K562 (cell line): ENCODE results near the gene USP2. TPM values are rescaled to one million over a fixed set of nuclear protein-coding genes. Genes with fewer than 3 reads are reported as not detected.
A peak's percentile ranks its signal among the peaks of the same experiment; 100 is the strongest.

Experiments used
- BCOR ChIP-seq: fragments of 450-650 bp; IDR thresholded peaks from 2 replicates; pipeline ENCODE4 v1.6.1; 2016
- CTCFL ChIP-seq: IDR thresholded peaks from 2 replicates; pipeline ENCODE4 v1.6.1; 2011; ENCODE audit warnings: borderline replicate concordance, low read depth, mild to moderate bottlenecking, moderate library complexity, low read length; ENCODE audit not compliant: insufficient read depth, poor library complexity, severe bottlenecking
- EWSR1 ChIP-seq: fragments of 450-650 bp; IDR thresholded peaks from 2 replicates; pipeline ENCODE4 v1.6.1; 2018; ENCODE audit warnings: borderline replicate concordance, mild to moderate bottlenecking, low read depth, moderate library complexity; ENCODE audit not compliant: partially characterized antibody
- NFYB ChIP-seq: IDR thresholded peaks from 2 replicates; pipeline ENCODE4 v1.6.1; 2011; ENCODE audit warnings: mild to moderate bottlenecking, moderate library complexity; ENCODE audit not compliant: insufficient read length; ENCODE audit errors: extremely low read depth
- PKNOX1 ChIP-seq: fragments of 450-650 bp; IDR thresholded peaks from 2 replicates; pipeline ENCODE4 v1.6.1; 2016
- TBP ChIP-seq: optimal IDR thresholded peaks from 2 replicates; pipeline ENCODE3; 2011; ENCODE audit warnings: low read depth, low read length, improper control_type of control experiment
- TEAD4 ChIP-seq, 2 experiments: sonication (generic) in 1 of 2; formaldehyde crosslinking in 1 of 2; IDR thresholded peaks; 2 replicates each; pipeline versions ENCODE4 v1.6.1 to v1.8.0; 2012 to 2022; ENCODE audit warnings: borderline replicate concordance in 1 of 2, inconsistent platforms in 1 of 2, low read length in 1 of 2, mild to moderate bottlenecking in 1 of 2, missing genetic modification reagents in 1 of 2
- ZNF134 ChIP-seq: fragments of 250-450 bp; sonication (Bioruptor Pico); conservative IDR thresholded peaks from 2 replicates; pipeline ENCODE4 v1.4.0; 2020
- ZNF175 ChIP-seq: fragments of 200-800 bp; sonication (Bioruptor generic); IDR thresholded peaks from 2 replicates; pipeline ENCODE4 v1.6.1; 2016; ENCODE audit warnings: low read depth, mild to moderate bottlenecking, missing genetic modification characterization, missing compliant biosample characterization
- polyA plus RNA-seq, 8 experiments: library from polyadenylated mRNA; depleted of rRNA in 4 of 8; stranded (reverse) in 5 of 8; unstranded in 3 of 8; fragments of >200 nt; fragmentation: Nextera tagmentation in 2 of 8; fragmentation: Illumina TruSeq in 1 of 8; extraction: Ambion mirVana in 2 of 8; extraction: Trizol in 1 of 8; gene quantifications; 2 replicates each; pipeline versions ENCODE4 v1.2.1 to v1.2.3, GENCODE V29; 2011 to 2014; ENCODE audit warnings: inconsistent platforms in 1 of 8, missing spikeins in 1 of 8
- total RNA-seq, 7 experiments: library from RNA; depleted of rRNA in 6 of 7; stranded (reverse); fragments of >200 nt in 6 of 7; fragmentation: Illumina TruSeq in 2 of 7; extraction: Trizol in 2 of 7; gene quantifications; 2 replicates each; pipeline versions ENCODE4 v1.2.1 to v1.2.3, GENCODE V29; 2011 to 2021; ENCODE audit warnings: low replicate concordance in 1 of 7
- TF ChIP-seq, protein P1 (sequence below): fragments of 250-450 bp; sonication (Bioruptor Pico); IDR thresholded peaks from 2 replicates; pipeline ENCODE4 v1.5.1; 2021; ENCODE audit warnings: mild to moderate bottlenecking
- TF ChIP-seq, protein P2 (sequence below), 2 experiments: IDR thresholded peaks; 2 replicates each; pipeline ENCODE4 v1.6.1; 2011; ENCODE audit warnings: borderline replicate concordance in 1 of 2, control low read depth in 1 of 2, low read depth in 1 of 2, low read length in 1 of 2, mild to moderate bottlenecking in 1 of 2, mixed read lengths in 1 of 2, moderate library complexity in 1 of 2; ENCODE audit not compliant: insufficient read depth in 1 of 2, insufficient read length in 1 of 2, poor library complexity in 1 of 2, severe bottlenecking in 1 of 2; ENCODE audit errors: extremely low read depth in 1 of 2
- TF ChIP-seq, protein P3 (sequence below): fragments of 450-650 bp; IDR thresholded peaks from 2 replicates; pipeline ENCODE4 v1.6.1; 2016; ENCODE audit warnings: low read depth, mild to moderate bottlenecking, moderate library complexity
- TF ChIP-seq, protein P4 (sequence below): conservative IDR thresholded peaks from 2 replicates; pipeline ENCODE4 v1.6.1; 2011; ENCODE audit warnings: low read depth, mild to moderate bottlenecking, low read length; ENCODE audit not compliant: control insufficient read depth

USP2 gene
- total and polyA plus RNA-seq, 9 of the 15 experiments (the other 6 are each of a cell fraction or from before 2014, with no cell fraction given) = 2.8 to 16.9 (median 3.9) TPM

DNA sequence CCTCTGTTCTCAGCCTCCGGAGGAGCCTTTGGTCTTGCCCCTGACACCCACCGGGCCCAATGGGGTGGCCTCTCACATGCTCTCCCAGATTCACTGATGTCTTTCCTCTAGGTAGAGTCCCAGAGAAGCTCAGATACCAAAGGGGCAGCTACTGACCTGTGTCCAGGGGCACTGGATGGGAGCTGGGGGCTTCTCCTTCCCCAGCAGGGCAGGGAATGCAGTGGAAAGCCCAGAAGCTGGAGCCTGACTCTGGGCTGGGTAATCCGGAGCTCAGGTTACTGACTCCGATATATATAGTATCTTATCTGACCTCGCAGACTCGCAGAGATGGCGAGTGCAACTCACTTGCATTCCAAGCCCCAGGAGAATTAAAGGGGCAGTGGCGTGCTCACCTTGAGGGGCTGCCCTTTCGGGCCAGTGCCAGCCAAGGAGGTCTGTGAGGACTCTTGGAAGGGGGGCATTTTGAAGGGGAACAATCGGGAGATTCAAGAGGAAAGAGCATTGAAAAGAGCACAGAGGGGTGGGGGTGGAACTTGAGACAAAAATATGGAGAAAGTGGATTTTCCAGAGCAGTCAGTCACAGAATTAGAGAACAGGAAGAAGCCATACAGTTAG, 2.5 kb downstream of the USP2 start (continued):
- TF ChIP-seq ZNF134 (CRISPR knock-in tag) (no peak), NFYB (no peak), EWSR1 (no peak), CTCFL (no peak), TEAD4 (IDR thresholded peaks at IDR 0.05; ENCODE audit: low read length) (peak; percentile 92), TEAD4 (CRISPR knock-in tag; IDR thresholded peaks at IDR 0.05; ENCODE audit: borderline replicate concordance) (no peak), PKNOX1 (peak; percentile 58), BCOR (no peak; the same call in none of the 2 replicates), TBP (peak; percentile 9), ZNF175 (CRISPR knock-in tag) (0 out of 2 replicates have a peak, but pooled peaks have one; percentile 39)
- TF ChIP-seq, protein P1, sequence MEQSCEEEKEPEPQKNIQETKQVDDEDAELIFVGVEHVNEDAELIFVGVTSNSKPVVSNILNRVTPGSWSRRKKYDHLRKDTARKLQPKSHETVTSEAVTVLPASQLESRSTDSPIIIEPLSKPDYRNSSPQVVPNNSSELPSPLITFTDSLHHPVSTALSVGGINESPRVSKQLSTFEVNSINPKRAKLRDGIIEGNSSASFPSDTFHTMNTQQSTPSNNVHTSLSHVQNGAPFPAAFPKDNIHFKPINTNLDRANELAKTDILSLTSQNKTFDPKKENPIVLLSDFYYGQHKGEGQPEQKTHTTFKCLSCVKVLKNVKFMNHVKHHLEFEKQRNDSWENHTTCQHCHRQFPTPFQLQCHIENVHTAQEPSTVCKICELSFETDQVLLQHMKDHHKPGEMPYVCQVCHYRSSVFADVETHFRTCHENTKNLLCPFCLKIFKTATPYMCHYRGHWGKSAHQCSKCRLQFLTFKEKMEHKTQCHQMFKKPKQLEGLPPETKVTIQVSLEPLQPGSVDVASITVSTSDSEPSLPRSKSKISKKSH (CRISPR knock-in tag) = no peak
- TF ChIP-seq, protein P2, sequence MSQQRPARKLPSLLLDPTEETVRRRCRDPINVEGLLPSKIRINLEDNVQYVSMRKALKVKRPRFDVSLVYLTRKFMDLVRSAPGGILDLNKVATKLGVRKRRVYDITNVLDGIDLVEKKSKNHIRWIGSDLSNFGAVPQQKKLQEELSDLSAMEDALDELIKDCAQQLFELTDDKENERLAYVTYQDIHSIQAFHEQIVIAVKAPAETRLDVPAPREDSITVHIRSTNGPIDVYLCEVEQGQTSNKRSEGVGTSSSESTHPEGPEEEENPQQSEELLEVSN (IDR thresholded peaks at IDR 0.05; ENCODE audit: borderline replicate concordance in 1 of 2, extremely low read depth in 1 of 2, insufficient read depth in 1 of 2, insufficient read length in 1 of 2, low read depth in 1 of 2, low read length in 1 of 2, poor library complexity in 1 of 2, severe bottlenecking in 1 of 2) = no peak
- TF ChIP-seq, protein P3, sequence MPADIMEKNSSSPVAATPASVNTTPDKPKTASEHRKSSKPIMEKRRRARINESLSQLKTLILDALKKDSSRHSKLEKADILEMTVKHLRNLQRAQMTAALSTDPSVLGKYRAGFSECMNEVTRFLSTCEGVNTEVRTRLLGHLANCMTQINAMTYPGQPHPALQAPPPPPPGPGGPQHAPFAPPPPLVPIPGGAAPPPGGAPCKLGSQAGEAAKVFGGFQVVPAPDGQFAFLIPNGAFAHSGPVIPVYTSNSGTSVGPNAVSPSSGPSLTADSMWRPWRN = 0 out of 2 replicates have a peak, but pooled peaks have one; percentile 28
- TF ChIP-seq, protein P4, sequence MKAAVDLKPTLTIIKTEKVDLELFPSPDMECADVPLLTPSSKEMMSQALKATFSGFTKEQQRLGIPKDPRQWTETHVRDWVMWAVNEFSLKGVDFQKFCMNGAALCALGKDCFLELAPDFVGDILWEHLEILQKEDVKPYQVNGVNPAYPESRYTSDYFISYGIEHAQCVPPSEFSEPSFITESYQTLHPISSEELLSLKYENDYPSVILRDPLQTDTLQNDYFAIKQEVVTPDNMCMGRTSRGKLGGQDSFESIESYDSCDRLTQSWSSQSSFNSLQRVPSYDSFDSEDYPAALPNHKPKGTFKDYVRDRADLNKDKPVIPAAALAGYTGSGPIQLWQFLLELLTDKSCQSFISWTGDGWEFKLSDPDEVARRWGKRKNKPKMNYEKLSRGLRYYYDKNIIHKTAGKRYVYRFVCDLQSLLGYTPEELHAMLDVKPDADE = no peak
